Inflammatory macrophage treated with lipopolysaccharide for 4 hours (primary cell): ENCODE data around the gene PDZRN3.

Source experiments
- DNase-seq: peaks from one replicate; pipeline ENCODE4 v3.0.0-alpha.2; 2020

PDZRN3 gene

GRCh38 chr3:73511571-73512525 lies 112.9 kb downstream of the PDZRN3 start:
- DNase-seq = no peak

- DNase-seq = no peak
Observed at GRCh38 chr3:73510784-73511183, 114.0 kb downstream of the PDZRN3 start.

GRCh38 chr3:73510334-73510733 lies 114.4 kb downstream of the PDZRN3 start:
- no peak for DNase-seq

- DNase-seq = no peak
Observed at GRCh38 chr3:73509816-73510215, 114.9 kb downstream of the PDZRN3 start.

GRCh38 chr3:73509066-73509465 lies 115.7 kb downstream of the PDZRN3 start:
- DNase-seq = no peak

GRCh38 chr3:73508330-73508954 lies 116.3 kb downstream of the PDZRN3 start:
- DNase-seq = peak; percentile 54

GRCh38 chr3:73504852-73505251 lies 119.9 kb downstream of the PDZRN3 start:
- DNase-seq = no peak

GRCh38 chr3:73504239-73504638 lies 120.5 kb downstream of the PDZRN3 start:
- no peak for DNase-seq

GRCh38 chr3:73503781-73504180 lies 121.0 kb downstream of the PDZRN3 start:
- DNase-seq = no peak

- DNase-seq = peak; percentile 42
Observed at GRCh38 chr3:73502609-73503583, 121.8 kb downstream of the PDZRN3 start.

GRCh38 chr3:73500321-73500720 lies 124.4 kb downstream of the PDZRN3 start:
- DNase-seq = no peak

- DNase-seq = no peak
Observed at GRCh38 chr3:73499787-73500186, 125.0 kb downstream of the PDZRN3 start.

- no peak for DNase-seq
Observed at GRCh38 chr3:73498764-73499622, 125.7 kb downstream of the PDZRN3 start.

GRCh38 chr3:73497646-73498406 lies 126.9 kb downstream of the PDZRN3 start:
- DNase-seq = no peak

GRCh38 chr3:73493543-73494308 lies 131.0 kb downstream of the PDZRN3 start:
- DNase-seq = no peak

GRCh38 chr3:73492186-73492585 lies 132.6 kb downstream of the PDZRN3 start:
- no peak for DNase-seq

- no peak for DNase-seq
Observed at GRCh38 chr3:73491287-73491662, 133.5 kb downstream of the PDZRN3 start.

GRCh38 chr3:73490453-73491286 lies 134.1 kb downstream of the PDZRN3 start:
- DNase-seq = no peak

- DNase-seq = no peak
Observed at GRCh38 chr3:73485877-73486330, 138.8 kb downstream of the PDZRN3 start.
